GM12801 (cell line): ENCODE results near the gene TPCN2.

Source experiments
- TF ChIP-seq, protein P1 (sequence below): IDR thresholded peaks from one replicate; pipeline ENCODE4 v1.5.1; 2011; ENCODE audit warnings: control low read depth; ENCODE audit not compliant: insufficient read length; ENCODE audit errors: extremely low read depth

Gene TPCN2

DNA sequence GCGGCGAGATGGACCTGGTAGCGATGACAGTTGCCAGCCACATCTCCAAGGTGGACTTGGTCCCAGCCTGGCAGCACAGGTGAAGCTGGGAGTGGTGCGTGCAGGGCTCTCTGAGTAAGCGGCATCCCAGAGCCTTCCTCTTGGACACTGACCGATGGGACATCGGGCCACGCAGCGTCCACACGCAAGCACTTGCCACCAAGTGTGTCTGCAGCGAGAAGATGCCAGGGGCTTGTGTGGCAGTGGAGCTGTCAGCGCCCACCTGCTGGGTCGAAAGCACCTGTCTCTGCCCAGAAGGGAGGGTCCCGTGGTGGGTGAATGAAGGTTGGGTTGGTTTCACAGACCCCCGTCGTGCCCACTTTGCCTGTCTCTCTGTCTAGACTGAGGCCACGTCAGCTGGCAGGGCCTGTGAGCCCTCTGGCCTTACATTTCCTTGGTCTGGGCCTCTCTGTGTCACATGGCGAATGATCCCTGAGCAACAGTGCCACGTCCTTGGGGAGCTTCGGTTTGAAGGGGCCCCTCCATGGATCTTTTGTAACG, 56.2 kb downstream of the TPCN2 start:
- TF ChIP-seq, protein P1, sequence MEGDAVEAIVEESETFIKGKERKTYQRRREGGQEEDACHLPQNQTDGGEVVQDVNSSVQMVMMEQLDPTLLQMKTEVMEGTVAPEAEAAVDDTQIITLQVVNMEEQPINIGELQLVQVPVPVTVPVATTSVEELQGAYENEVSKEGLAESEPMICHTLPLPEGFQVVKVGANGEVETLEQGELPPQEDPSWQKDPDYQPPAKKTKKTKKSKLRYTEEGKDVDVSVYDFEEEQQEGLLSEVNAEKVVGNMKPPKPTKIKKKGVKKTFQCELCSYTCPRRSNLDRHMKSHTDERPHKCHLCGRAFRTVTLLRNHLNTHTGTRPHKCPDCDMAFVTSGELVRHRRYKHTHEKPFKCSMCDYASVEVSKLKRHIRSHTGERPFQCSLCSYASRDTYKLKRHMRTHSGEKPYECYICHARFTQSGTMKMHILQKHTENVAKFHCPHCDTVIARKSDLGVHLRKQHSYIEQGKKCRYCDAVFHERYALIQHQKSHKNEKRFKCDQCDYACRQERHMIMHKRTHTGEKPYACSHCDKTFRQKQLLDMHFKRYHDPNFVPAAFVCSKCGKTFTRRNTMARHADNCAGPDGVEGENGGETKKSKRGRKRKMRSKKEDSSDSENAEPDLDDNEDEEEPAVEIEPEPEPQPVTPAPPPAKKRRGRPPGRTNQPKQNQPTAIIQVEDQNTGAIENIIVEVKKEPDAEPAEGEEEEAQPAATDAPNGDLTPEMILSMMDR: no peak

DNA sequence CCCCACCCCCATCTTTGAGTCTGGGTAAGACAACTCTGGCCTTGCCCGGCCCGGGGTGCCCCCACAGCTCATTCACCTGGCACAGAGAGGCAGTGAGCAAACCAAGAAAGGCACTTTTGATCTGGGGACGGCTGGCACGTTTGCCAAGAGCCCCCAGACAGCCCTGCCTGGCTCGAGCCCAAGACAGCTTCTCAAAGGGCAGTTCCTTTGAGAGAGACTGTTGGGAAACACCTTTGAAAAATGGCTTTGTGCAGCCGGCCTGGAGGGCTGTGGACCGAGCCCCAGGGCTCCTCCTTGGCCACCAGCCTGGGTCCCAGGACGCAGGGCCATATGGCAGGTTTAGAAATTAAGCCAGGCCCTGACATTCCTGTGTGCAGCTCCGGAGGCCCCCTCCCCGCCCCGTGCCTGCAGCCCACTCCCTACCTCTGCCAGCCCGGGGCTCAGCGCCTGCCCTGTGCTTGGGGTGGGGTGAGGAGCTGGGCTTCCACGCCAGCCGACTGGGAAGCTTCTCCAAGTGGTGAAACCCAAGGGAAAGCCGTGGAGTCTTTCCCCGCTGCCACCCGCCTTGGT, 56.8 kb downstream of the TPCN2 start:
- TF ChIP-seq, protein P1: no peak

DNA sequence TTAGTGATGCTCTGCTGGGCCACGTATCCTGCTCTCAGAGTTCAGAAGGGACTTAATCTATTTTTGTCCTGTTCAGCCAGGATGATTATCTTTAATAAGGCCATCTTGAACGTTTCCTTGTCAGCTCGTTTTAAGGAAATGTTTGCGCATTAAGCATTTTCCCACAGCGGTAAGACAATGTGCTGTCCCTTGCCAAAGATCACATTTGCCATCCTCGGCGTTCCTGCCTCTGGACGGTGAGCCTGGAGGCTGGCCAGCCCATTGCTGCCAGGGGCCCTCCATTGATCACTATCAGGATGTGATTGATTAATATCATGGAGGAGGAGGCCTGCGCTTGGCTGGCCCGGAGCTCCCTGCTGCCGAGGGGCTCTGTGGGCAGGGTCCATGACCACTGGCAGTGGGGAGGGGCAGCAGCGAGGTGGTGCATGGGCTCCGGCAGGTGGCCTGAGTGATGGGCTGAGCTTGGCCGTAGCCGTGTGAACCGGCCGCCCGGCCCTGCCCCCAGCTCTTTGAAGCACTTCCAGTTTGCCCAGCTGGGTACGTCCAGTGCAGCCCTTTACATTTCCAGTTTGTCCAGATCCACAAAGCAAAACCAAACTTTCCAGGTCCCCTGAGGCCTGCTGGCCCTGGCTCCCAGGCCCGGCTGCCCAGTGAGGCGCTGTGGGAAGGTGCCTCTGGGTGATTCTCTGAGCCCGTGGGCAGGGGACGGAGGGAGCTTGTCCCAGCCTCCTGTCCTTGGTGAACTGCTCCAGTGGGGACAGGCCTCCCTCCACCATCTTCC, 57.5 kb downstream of the TPCN2 start:
- TF ChIP-seq, protein P1: no peak

DNA sequence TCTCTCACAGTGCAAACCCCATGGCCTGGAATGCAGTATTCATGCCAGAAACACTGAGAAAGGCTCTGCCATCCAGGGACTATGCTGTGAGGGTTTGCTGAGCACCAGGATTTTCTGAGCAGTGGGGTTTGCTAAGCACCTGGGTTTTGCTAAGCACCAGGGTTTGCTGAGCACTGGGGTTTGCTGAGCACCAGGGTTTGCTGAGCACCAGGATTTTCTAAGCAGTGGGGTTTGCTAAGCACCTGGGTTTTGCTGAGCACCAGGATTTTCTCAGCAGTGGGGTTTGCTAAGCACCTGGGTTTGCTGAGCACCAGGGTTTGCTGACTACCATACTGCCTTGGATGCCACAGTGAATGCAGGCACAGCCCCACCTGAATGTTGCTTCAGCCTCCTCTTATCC, 58.7 kb downstream of the TPCN2 start:
- TF ChIP-seq, protein P1: no peak

DNA sequence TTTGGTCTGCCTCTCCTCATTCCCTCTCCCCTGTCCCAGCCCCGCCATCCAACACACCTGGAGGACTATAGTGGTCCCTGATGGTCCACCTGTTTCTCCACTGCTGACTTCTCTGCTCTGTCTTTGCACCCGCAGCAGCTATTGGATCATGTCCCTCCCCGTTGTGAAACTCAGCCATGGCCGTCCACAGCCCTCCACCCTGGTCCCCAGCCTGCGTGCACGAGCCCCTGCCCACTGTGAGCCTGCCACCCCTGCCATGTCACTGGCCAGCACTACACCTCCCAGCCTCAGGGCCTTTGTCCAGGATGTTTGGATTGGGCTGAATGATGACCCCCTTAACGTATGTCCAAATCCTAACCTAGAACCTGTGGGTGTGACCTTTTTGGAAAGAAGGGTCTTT, 59.3 kb downstream of the TPCN2 start:
- TF ChIP-seq, protein P1: no peak

DNA sequence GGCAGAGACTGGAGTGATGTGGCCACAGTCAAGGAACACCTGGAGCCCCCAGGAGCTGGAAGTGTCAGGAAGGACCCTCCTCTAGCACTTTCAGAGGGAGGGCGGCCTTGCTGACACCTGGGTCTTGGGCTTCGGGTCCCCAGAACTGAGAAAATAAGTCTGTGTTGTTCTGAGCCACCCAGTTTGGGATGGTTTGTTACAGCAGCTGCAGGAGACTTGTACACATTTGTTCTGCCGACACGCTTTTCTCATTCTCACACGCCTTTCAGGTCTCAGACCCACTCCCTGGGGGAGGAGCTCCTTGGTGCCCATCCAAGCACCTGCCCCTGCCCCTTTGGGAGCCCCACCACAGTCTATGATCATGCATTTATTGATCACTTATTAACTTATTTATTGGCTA, 59.8 kb downstream of the TPCN2 start:
- TF ChIP-seq, protein P1: no peak

DNA sequence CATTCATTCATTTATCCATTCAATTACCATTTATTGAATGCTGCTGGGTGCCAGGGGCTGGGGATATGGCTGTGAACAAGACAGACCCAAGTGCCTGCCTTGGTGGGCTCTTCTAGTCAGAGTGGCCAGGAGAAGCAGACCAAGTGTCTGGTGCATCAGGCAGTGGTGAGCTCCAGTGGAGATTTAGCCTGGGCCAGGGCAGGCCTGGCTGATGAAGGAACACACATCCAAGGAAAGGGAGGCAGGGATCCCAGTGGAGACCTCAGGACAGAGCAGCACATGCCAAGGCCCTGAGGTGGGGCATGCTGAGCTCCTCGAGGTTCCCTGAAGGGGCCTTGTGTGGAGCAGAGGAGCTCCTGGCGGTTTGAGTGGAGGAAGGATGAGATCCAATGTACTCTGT, 60.4 kb downstream of the TPCN2 start:
- TF ChIP-seq, protein P1: no peak
